Activated B cell treated with CpG ODN at 0.5 μM for 24 hours (primary cell): Measurements from ENCODE around the gene ANKRD31. TPM values are rescaled to one million over a fixed set of nuclear protein-coding genes. Genes with fewer than 3 reads are reported as not detected.

Experiments used
- ATAC-seq: fragments of 200-7000 bp; cut with Tn5 transposase; one replicate; pipeline ENCODE4 v1.10.0; 2021; ENCODE audit warnings: low read depth, mild to moderate bottlenecking, moderate library complexity
- CTCF ChIA-PET: fragments of 350-600 bp; sonication (Branson Sonifier 250); formaldehyde crosslinking; loops from one replicate; lab custom pipeline; 2021; ENCODE audit warnings: antibody characterized with exemption; lab: Charles Lee
- POLR2A ChIA-PET: fragments of 350-600 bp; sonication (Branson Sonifier 250); formaldehyde crosslinking; loops from one replicate; lab custom pipeline; 2021; ENCODE audit warnings: antibody characterized with exemption; lab: Charles Lee
- DNase-seq: peaks from one replicate; pipeline ENCODE4 v3.0.0; 2022
- H3K27ac Mint-ChIP-seq: one replicate; pipeline ENCODE4 v1.8.0; 2020; ENCODE audit warnings: mixed read lengths
- H3K27me3 Mint-ChIP-seq: one replicate; pipeline ENCODE4 v1.8.0; 2021; ENCODE audit warnings: mixed read lengths
- H3K36me3 Mint-ChIP-seq: one replicate; pipeline ENCODE4 v1.8.0; 2021; ENCODE audit warnings: low read depth, mixed read lengths
- H3K4me1 Mint-ChIP-seq: one replicate; pipeline ENCODE4 v1.8.0; 2021; ENCODE audit warnings: mixed read lengths
- H3K4me3 Mint-ChIP-seq: one replicate; pipeline ENCODE4 v1.8.0; 2020; ENCODE audit warnings: mild to moderate bottlenecking, mixed read lengths
- H3K9me3 Mint-ChIP-seq: one replicate; pipeline ENCODE4 v1.8.0; 2020; ENCODE audit warnings: mixed read lengths
- CTCF ChIP-seq: fragments of 200-600 bp; IDR thresholded peaks from one replicate; pipeline ENCODE4 v1.8.0; 2022; ENCODE audit warnings: antibody characterized with exemption, mild to moderate bottlenecking
- intact Hi-C: fragments of 100-400 bp; cut with micrococcal nuclease; formaldehyde crosslinking; loops from one replicate; pipeline ENCODE4 v1.15.1; 2024
- total RNA-seq: library from RNA; stranded (reverse); gene quantifications from 2 replicates; pipeline ENCODE4 v1.2.3, GENCODE V29; 2022

Gene ANKRD31
- total RNA-seq, 1 donor from 2014 or later: 0.13 TPM

DNA sequence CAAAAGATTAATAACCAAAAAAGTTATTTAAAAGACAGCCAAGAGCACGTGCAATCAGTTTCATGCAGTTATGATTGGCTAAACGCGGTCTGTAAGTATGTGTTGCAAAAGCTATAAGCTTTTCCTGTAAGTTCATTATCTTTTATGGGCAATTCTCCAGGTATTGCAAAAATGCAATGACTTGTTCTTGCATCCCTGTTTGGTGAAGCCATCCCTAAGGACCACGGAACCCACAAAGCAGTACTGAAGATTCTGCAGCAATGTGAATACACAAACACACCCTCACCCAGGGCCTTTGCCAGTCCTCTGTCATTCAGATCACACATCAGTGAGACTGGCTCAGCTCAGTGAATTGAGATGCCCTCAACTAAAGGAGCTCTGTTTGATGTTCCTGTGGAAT lies 195.7 kb downstream of the ANKRD31 start:
- ChIA-PET POLR2A (no interaction called here), CTCF (no interaction called here)
- no peak for DNase-seq
- no peaks in the 10 kb centered on the region for H3K9me3 Mint-ChIP-seq
- no peak overlapping the region for H3K27ac Mint-ChIP-seq
- H3K36me3 Mint-ChIP-seq: no peaks in the 10 kb centered on the region
- H3K4me1 Mint-ChIP-seq: no peaks in the 10 kb centered on the region
- no peak overlapping the region for H3K4me3 Mint-ChIP-seq
- no peak for ATAC-seq
- TF ChIP-seq CTCF: no peak
- intact Hi-C loops: no loop called here
- H3K27me3 Mint-ChIP-seq: peaks cover 18% of the 10 kb centered on the region

DNA sequence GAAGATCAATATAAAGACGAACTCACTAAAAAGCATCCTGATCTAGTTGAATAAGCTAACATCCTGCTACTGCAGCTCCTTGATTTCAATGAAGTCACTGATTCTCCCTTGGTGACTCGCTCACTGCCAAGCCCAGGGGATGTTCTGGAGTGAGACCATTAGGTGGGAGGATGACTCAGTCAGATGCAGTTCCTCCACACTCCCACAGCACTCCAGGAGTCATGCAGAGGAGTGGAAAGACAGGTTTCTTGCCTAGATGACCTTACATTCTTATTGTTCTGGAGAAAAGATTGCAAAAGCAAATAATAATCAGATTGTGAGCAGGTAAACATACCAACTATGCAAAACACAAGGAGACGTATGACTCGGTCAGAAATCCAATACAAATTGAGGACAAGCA lies 199.6 kb downstream of the ANKRD31 start:
- no peak for TF ChIP-seq CTCF
- no peak overlapping the region for H3K4me3 Mint-ChIP-seq
- H3K36me3 Mint-ChIP-seq: no peaks in the 10 kb centered on the region
- H3K27me3 Mint-ChIP-seq: peaks cover 12% of the 10 kb centered on the region
- DNase-seq (no peak), ATAC-seq (no peak)
- no peak overlapping the region for H3K27ac Mint-ChIP-seq
- H3K4me1 Mint-ChIP-seq: no peaks in the 10 kb centered on the region
- ChIA-PET CTCF (no interaction called here), POLR2A (no interaction called here)
- H3K9me3 Mint-ChIP-seq: no peaks in the 10 kb centered on the region
- intact Hi-C loops: no loop called here

DNA sequence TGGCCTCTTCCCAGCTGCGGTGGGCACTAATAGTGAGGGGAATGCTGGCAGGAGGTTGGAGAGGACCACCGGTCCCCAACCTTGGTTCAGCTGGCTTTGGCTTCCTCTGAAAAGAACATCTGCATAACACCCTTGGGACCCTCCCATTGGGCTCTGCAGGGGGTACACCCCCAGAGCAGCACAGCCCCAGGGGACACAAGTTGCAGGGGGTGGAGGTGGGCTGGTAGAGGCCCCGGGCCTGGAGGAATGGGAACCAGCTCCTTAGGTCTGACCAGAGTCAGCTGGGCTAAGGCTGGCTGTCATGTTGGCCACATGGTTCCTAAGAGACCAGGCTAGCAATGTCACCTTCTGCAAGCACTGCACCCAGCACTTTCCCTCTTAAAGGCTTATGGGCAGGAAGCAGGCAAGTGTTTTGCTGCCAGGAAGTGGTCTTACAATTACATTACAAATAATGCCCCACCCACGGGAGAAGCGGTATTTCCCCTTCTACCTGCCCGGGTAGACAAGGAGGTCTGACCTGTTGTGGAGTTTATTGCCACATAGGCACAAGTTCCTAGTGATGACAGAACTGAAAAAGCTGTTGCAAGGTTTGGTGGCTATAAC lies 202.4 kb downstream of the ANKRD31 start:
- Mint-ChIP-seq H3K27me3 (peaks cover 14% of the 10 kb centered on the region), H3K9me3 (no peaks in the 10 kb centered on the region), H3K36me3 (no peaks in the 10 kb centered on the region), H3K4me3 (no peak overlapping the region), H3K27ac (no peak overlapping the region), H3K4me1 (no peaks in the 10 kb centered on the region)
- POLR2A ChIA-PET: no interaction called here
- no peak for ATAC-seq
- no peak for DNase-seq
- CTCF ChIA-PET: no interaction called here
- TF ChIP-seq CTCF: no peak
- intact Hi-C loops: no loop called here

DNA sequence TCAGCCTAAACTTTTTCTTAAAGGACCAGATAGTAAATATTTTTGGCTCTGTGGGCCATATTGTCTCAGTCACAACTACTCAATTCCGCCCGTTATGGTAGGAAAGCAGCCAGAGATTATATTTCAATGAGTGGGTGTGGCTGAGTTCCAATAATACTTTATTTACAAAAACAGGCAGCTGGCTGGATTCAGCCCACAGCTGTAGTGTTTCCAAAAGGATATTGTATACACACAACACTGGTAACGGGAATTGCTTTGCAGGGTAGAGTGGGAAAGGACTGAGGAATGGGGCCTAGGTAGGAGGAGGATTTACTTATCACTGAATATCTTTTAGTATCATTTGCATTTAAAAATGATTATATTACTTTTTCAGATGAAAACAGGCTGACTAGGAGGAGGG lies 205.3 kb downstream of the ANKRD31 start:
- H3K27me3 Mint-ChIP-seq: peaks cover 6% of the 10 kb centered on the region
- DNase-seq: no peak
- no peaks in the 10 kb centered on the region for H3K9me3 Mint-ChIP-seq
- intact Hi-C loops: no loop called here
- H3K4me1 Mint-ChIP-seq: no peaks in the 10 kb centered on the region
- CTCF ChIA-PET: no interaction called here
- H3K4me3 Mint-ChIP-seq: no peak overlapping the region
- no peak for TF ChIP-seq CTCF
- H3K27ac Mint-ChIP-seq: no peak overlapping the region
- H3K36me3 Mint-ChIP-seq: no peaks in the 10 kb centered on the region
- ATAC-seq: no peak
- POLR2A ChIA-PET: no interaction called here

- no peak for ATAC-seq
- Mint-ChIP-seq H3K9me3 (no peaks in the 10 kb centered on the region), H3K27me3 (peaks cover 14% of the 10 kb centered on the region), H3K4me3 (no peak overlapping the region), H3K4me1 (no peaks in the 10 kb centered on the region), H3K36me3 (no peaks in the 10 kb centered on the region), H3K27ac (no peak overlapping the region)
- DNase-seq: no peak
- CTCF ChIA-PET: no interaction called here
- POLR2A ChIA-PET: no interaction called here
- intact Hi-C loops: no loop called here
- no peak for TF ChIP-seq CTCF
Observed at GRCh38 chr5:75028090-75028489, 208.6 kb downstream of the ANKRD31 start.
